T-helper 2 cell treated with Interferon-gamma antibody and Interleukin-4, amounts not matched to agents 5 μg/mL and 100 μg/mL, for 36 hours (primary cell): Measurements from ENCODE around the gene PCSK6.
A peak's percentile ranks its signal among the peaks of the same experiment; 100 is the strongest.
"Not testable (repeated sequence)": the region's sequence is repeated elsewhere in the genome, so short reads cannot be mapped to it uniquely, and the experiment has no call there.

Experiments used
- DNase-seq: peaks from one replicate; pipeline ENCODE4 v3.0.0; 2021; ENCODE audit warnings: low spot score
- H3K27ac Mint-ChIP-seq: one replicate; pipeline ENCODE4 v1.8.0; 2021; ENCODE audit warnings: mild to moderate bottlenecking, mixed read lengths
- H3K27me3 Mint-ChIP-seq: one replicate; pipeline ENCODE4 v1.8.0; 2021; ENCODE audit warnings: low read depth, mixed read lengths
- H3K36me3 Mint-ChIP-seq: one replicate; pipeline ENCODE4 v1.8.0; 2021; ENCODE audit warnings: low read depth, mixed read lengths
- H3K4me1 Mint-ChIP-seq: one replicate; pipeline ENCODE4 v1.8.0; 2021; ENCODE audit warnings: low read depth, mixed read lengths
- H3K4me3 Mint-ChIP-seq: one replicate; pipeline ENCODE4 v1.8.0; 2022; ENCODE audit warnings: mild to moderate bottlenecking, moderate library complexity, mixed read lengths
- H3K9me3 Mint-ChIP-seq: one replicate; pipeline ENCODE4 v1.8.0; 2021; ENCODE audit warnings: mixed read lengths

Gene PCSK6

GRCh38 chr15:101476756-101477155, 12.8 kb downstream of the PCSK6 start:
- no peak overlapping the region for H3K4me3 Mint-ChIP-seq
- H3K27me3 Mint-ChIP-seq = peaks cover 8% of the 10 kb centered on the region
- H3K4me1 Mint-ChIP-seq = no peaks in the 10 kb centered on the region
- H3K27ac Mint-ChIP-seq = no peak overlapping the region
- H3K36me3 Mint-ChIP-seq = no peaks in the 10 kb centered on the region
- H3K9me3 Mint-ChIP-seq = no peaks in the 10 kb centered on the region
- DNase-seq = no peak

GRCh38 chr15:101474983-101475382, 14.5 kb downstream of the PCSK6 start:
- Mint-ChIP-seq H3K27me3 (peaks cover 11% of the 10 kb centered on the region), H3K4me3 (no peak overlapping the region), H3K9me3 (no peaks in the 10 kb centered on the region), H3K27ac (no peak overlapping the region), H3K4me1 (no peaks in the 10 kb centered on the region), H3K36me3 (no peaks in the 10 kb centered on the region)
- DNase-seq = no peak

GRCh38 chr15:101474233-101474632, 15.3 kb downstream of the PCSK6 start:
- Mint-ChIP-seq H3K9me3 (no peaks in the 10 kb centered on the region), H3K36me3 (no peaks in the 10 kb centered on the region), H3K4me3 (no peak overlapping the region), H3K27ac (no peak overlapping the region), H3K4me1 (no peaks in the 10 kb centered on the region), H3K27me3 (peaks cover 13% of the 10 kb centered on the region)
- no peak for DNase-seq

GRCh38 chr15:101472033-101472432, 17.5 kb downstream of the PCSK6 start:
- no peak overlapping the region for H3K27ac Mint-ChIP-seq
- no peak for DNase-seq

DNA sequence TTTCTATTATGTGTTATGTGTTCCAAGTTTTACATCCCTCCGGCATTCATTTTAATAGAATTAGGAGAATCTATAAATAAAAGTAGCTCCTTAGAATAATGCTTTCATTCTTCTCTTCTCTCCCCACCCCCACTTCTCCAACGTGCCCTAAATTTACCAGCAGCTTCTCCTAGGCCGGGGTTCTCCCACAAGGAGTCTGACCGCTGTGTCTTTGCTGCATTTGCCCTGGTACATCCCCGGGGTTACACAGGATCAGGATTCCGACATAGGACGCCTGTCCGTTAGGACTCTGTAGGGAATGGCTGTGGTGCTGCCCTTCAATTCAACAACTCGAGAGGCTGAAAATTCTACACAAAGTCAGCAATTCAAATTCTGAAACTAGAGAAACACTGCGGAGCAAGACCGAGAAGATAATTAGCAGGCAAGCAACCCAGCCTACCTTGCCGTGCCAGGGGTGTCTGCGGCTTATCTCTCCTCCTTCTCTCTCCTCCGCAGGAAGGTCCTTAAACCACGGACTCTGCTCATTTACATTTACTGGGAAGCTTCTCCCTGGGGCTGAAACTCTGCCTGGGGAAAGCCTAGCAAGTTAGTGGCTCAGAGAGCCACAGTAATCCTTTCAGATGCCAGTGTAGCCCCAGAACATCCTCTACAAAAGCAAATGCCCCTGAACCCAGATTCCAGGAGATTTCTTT, 18.8 kb downstream of the PCSK6 start:
- no peak overlapping the region for H3K4me3 Mint-ChIP-seq
- no peak overlapping the region for H3K27ac Mint-ChIP-seq
- H3K36me3 Mint-ChIP-seq = no peaks in the 10 kb centered on the region
- H3K9me3 Mint-ChIP-seq = peaks cover 6% of the 10 kb centered on the region
- DNase-seq = no peak
- H3K4me1 Mint-ChIP-seq = no peaks in the 10 kb centered on the region
- H3K27me3 Mint-ChIP-seq = peaks cover 20% of the 10 kb centered on the region

More at GRCh38 chr15:101472033-101472432, 17.5 kb downstream of the PCSK6 start:
- H3K4me3 Mint-ChIP-seq = no peak overlapping the region
- no peaks in the 10 kb centered on the region for H3K9me3 Mint-ChIP-seq
- no peaks in the 10 kb centered on the region for H3K4me1 Mint-ChIP-seq
- peaks cover 20% of the 10 kb centered on the region for H3K27me3 Mint-ChIP-seq
- H3K36me3 Mint-ChIP-seq = no peaks in the 10 kb centered on the region

GRCh38 chr15:101469520-101470288, 19.8 kb downstream of the PCSK6 start:
- no peaks in the 10 kb centered on the region for H3K36me3 Mint-ChIP-seq
- H3K27me3 Mint-ChIP-seq = peaks cover 22% of the 10 kb centered on the region
- H3K27ac Mint-ChIP-seq = no peak overlapping the region
- DNase-seq = no peak
- no peak overlapping the region for H3K4me3 Mint-ChIP-seq
- peaks cover 11% of the 10 kb centered on the region for H3K9me3 Mint-ChIP-seq
- H3K4me1 Mint-ChIP-seq = no peaks in the 10 kb centered on the region

DNA sequence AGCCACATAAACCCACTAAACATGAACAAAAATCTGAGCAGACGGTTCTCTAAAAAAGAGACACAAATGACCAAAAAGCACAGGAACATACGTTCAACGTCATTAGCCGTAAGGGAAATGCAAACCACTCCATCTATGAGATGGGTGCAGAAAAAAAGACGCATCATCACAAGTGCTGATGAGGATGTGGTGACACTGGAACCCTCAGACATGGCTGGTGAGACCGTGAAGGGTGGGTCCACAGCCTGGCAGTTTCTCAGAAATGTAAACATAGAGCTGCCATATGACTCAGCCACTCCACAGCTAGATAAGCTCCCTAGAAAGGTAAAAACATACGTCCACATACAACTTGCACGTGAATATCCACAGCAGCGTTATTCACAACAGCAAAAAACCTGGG, 23.3 kb downstream of the PCSK6 start:
- H3K36me3 Mint-ChIP-seq = peaks cover 2% of the 10 kb centered on the region
- H3K27me3 Mint-ChIP-seq = peaks cover 13% of the 10 kb centered on the region
- DNase-seq = no peak
- no peak overlapping the region for H3K4me3 Mint-ChIP-seq
- peaks cover 11% of the 10 kb centered on the region for H3K9me3 Mint-ChIP-seq
- no peak overlapping the region for H3K27ac Mint-ChIP-seq
- H3K4me1 Mint-ChIP-seq = peaks cover 8% of the 10 kb centered on the region

- DNase-seq = no peak
- peaks cover 13% of the 10 kb centered on the region for H3K27me3 Mint-ChIP-seq
- H3K4me3 Mint-ChIP-seq = no peak overlapping the region
- peaks cover 17% of the 10 kb centered on the region for H3K4me1 Mint-ChIP-seq
- H3K27ac Mint-ChIP-seq = no peak overlapping the region
- peaks cover 2% of the 10 kb centered on the region for H3K36me3 Mint-ChIP-seq
- H3K9me3 Mint-ChIP-seq = peaks cover 11% of the 10 kb centered on the region
These were observed 24.4 kb downstream of the PCSK6 start for GRCh38 chr15:101464999-101465669.

DNA sequence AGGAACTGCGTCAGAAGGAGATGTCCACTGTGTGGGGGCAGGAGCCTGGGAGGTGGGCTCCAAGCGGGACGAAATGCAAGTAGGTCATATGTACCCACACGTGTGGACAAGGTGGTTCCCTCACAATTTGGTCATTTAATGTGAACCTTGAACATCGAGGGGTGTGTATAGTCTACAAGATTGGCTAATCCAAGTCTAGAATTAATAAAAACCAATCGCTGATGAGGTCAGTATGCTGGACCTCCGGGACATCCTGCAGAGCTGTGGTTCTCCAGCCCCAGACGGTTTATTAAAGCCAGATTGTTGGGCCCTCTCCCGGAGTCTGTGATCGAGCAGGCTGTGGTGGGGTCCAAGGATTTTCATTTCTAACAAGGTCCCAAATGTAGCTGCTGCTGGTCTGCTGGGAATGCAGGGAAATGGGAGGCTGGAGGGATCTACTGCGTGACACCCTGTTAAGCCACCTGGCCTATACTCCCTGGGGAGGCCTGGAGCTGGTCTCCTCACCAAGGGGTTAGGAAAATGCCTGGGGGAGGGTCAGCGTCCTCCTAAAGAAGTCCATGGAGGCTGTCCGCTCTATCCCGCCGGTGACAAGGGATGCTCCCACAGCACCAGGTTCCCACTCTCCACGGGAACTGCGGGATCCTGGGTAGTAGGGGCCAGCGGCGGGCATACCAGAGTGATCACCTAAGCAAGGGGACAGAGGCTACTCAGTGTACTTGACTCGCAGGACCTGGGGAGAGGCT, 25.1 kb downstream of the PCSK6 start:
- peaks cover 11% of the 10 kb centered on the region for H3K9me3 Mint-ChIP-seq
- H3K36me3 Mint-ChIP-seq = peaks cover 2% of the 10 kb centered on the region
- H3K4me1 Mint-ChIP-seq = peaks cover 19% of the 10 kb centered on the region
- no peak overlapping the region for H3K4me3 Mint-ChIP-seq
- H3K27ac Mint-ChIP-seq = no peak overlapping the region
- DNase-seq = no peak
- peaks cover 11% of the 10 kb centered on the region for H3K27me3 Mint-ChIP-seq

DNA sequence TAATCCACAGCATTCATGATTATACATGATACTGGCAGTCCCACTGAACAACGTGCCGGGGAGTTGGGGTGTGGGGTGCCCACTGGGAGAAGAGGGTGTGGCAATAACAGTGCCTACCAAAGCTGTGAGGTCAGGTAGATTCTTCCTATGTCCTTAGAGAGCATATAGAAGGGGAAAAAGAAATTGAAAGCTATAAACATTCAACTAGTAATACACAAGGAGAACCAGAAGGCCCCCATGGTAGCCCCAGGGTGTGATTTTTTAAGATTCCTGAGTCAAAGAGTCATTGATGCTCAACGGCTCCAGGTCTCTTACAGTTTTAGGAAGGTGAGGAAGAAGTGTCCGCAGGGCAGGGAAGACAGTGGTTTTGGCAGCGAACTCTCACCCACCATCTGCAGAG, 25.8 kb downstream of the PCSK6 start:
- not testable (repeated sequence) for H3K4me3 Mint-ChIP-seq, H3K36me3 Mint-ChIP-seq, DNase-seq, H3K27ac Mint-ChIP-seq
- peaks cover 11% of the 10 kb centered on the region for H3K9me3 Mint-ChIP-seq
- peaks cover 19% of the 10 kb centered on the region for H3K4me1 Mint-ChIP-seq
- peaks cover 10% of the 10 kb centered on the region for H3K27me3 Mint-ChIP-seq

DNA sequence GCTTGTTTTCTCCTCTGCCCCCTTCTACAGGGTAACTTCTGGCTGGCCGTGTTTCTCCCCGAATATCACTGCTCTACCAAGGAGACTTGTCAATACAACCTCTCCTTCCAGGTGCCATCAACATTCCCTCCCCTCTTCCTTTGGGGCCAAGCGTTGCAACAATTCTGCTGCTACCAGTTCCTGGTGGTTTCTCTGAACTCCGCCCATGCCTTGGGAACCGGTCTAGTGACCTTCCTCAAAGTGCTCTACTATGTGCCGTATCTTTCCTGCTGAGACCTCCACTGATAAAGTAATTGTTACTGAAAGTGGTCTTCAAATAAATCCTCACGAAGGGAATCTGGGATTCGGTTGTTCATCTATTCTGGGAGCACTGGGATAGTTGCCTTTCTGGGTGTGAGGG, 26.2 kb downstream of the PCSK6 start:
- H3K4me1 Mint-ChIP-seq = peaks cover 19% of the 10 kb centered on the region
- DNase-seq = no peak
- peaks cover 11% of the 10 kb centered on the region for H3K9me3 Mint-ChIP-seq
- no peak overlapping the region for H3K27ac Mint-ChIP-seq
- H3K27me3 Mint-ChIP-seq = peaks cover 6% of the 10 kb centered on the region
- peaks cover 2% of the 10 kb centered on the region for H3K36me3 Mint-ChIP-seq
- no peak overlapping the region for H3K4me3 Mint-ChIP-seq

- Mint-ChIP-seq H3K27ac (peak overlapping the region; percentile 84), H3K27me3 (peaks cover 3% of the 10 kb centered on the region), H3K4me1 (peaks cover 19% of the 10 kb centered on the region), H3K9me3 (peaks cover 8% of the 10 kb centered on the region), H3K36me3 (peaks cover 2% of the 10 kb centered on the region), H3K4me3 (peak overlapping the region; percentile 55)
- DNase-seq = no peak
These were observed 28.4 kb downstream of the PCSK6 start for GRCh38 chr15:101461097-101461496.

DNA sequence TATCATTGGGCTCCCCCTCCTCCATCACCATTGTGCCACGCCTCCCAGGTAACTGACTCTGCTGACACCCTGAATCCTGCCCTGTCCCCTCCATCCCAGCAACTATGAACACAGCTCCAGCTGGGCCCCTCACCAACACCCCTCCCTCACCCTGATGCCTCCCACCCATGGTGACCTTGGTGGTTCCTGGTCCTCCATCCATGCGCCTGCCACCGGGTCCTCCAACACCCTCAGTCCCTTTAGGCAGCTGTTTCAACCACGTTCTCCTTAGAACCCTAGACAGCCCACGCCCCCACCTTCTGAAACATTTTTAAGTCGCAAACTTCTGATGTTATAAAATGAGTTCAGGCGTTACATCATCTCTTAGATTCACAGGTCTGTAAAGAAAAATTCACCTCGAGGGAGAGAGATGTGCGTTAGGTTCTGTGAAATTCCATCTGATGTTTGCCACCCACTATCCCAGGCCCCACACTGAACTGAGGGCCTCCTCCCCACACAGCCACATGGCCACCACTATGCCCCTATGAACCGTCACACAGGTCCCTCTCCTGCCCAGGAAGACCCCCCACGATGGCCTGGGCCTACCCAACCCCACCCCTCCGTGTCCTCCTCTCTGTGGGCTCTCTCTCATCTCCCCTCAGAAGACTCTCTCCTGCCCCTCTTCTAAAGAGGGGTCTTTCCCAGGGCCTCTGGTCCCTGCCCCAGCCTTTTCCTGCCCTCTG, 29.8 kb downstream of the PCSK6 start:
- Mint-ChIP-seq H3K36me3 (peaks cover 2% of the 10 kb centered on the region), H3K27ac (peak overlapping the region; percentile 78), H3K4me1 (peaks cover 27% of the 10 kb centered on the region), H3K4me3 (no peak overlapping the region), H3K27me3 (no peaks in the 10 kb centered on the region), H3K9me3 (no peaks in the 10 kb centered on the region)
- no peak for DNase-seq
